Endothelial cell of umbilical vein (primary cell): Measurements from ENCODE around the gene ZRANB2. TPM values are rescaled to one million over a fixed set of nuclear protein-coding genes. Genes with fewer than 3 reads are reported as not detected.

Experiments
- BruUV-seq: library from RNA; stranded (reverse); fragments of 400-500 nt; replicated peaks from 2 replicates; lab custom pipeline; 2021; lab: Mats Ljungman, UMichigan
- CTCF ChIA-PET: fragments of 300-600, 350-600 bp; sonication (Branson Sonifier 250); formaldehyde crosslinking; loops from one replicate; lab custom pipeline; 2021; ENCODE audit warnings: antibody characterized with exemption, inconsistent platforms; lab: Charles Lee
- POLR2A ChIA-PET: fragments of 300-600, 350-600 bp; sonication (Branson Sonifier 250); formaldehyde crosslinking; loops from one replicate; lab custom pipeline; 2021; ENCODE audit warnings: antibody characterized with exemption, inconsistent platforms; lab: Charles Lee
- DNase-seq: peaks from one replicate; pipeline ENCODE4 v3.0.0-alpha.2; 2011; ENCODE audit warnings: low read depth, low spot score
- FAIRE-seq: peaks from 2 replicates; lab custom pipeline; 2011; peaks lifted over from hg19 to GRCh38; lab: Jason Lieb, UNC
- H2AFZ ChIP-seq: 2 replicates; pipeline ENCODE4 v1.6.0; 2012; ENCODE audit warnings: low read depth, low read length, control low read depth, inconsistent platforms
- H3K27ac ChIP-seq: 2 replicates; pipeline ENCODE4 v1.5.1; 2011; ENCODE audit warnings: low read depth, mild to moderate bottlenecking, control low read depth, low read length, moderate library complexity; ENCODE audit not compliant: insufficient read depth
- H3K27me3 ChIP-seq, 2 experiments: 2 replicates each; pipeline versions ENCODE4 v1.6.0 to v1.6.1; 2011; ENCODE audit warnings: low read length in 2 of 2, mixed read lengths in 1 of 2; ENCODE audit not compliant: control insufficient read depth in 2 of 2, insufficient read depth in 2 of 2
- H3K36me3 ChIP-seq, 2 experiments: 2 replicates in 1 of 2; 3 replicates in 1 of 2; pipeline ENCODE4 v1.5.1; 2011; ENCODE audit warnings: low read length in 2 of 2, mild to moderate bottlenecking in 1 of 2, moderate library complexity in 1 of 2; ENCODE audit not compliant: control insufficient read depth in 2 of 2, insufficient read depth in 2 of 2; ENCODE audit errors: extremely low read depth in 1 of 2
- H3K4me1 ChIP-seq: 3 replicates; pipeline ENCODE4 v1.5.1; 2011; ENCODE audit warnings: mild to moderate bottlenecking, low read length; ENCODE audit not compliant: control insufficient read depth, insufficient read depth; ENCODE audit errors: extremely low read depth
- H3K4me2 ChIP-seq: 2 replicates; pipeline ENCODE4 v1.6.1; 2011; ENCODE audit warnings: low read length, control low read depth, mixed read lengths; ENCODE audit not compliant: insufficient read depth
- H3K4me3 ChIP-seq, 3 experiments: fragments of 200-600 bp in 1 of 3; sonication (generic), shearing (Covaris generic) in 1 of 3; replicated peaks in 1 of 3; 2 replicates each; pipeline ENCODE4 v1.5.1; 2011 to 2016; ENCODE audit warnings: control low read depth in 3 of 3, low read length in 3 of 3, mild to moderate bottlenecking in 2 of 3, inconsistent platforms in 1 of 3, low read depth in 1 of 3, moderate library complexity in 1 of 3; ENCODE audit not compliant: insufficient read depth in 1 of 3
- H3K79me2 ChIP-seq: 2 replicates; pipeline ENCODE4 v1.6.0; 2012; ENCODE audit warnings: low read length, inconsistent platforms; ENCODE audit not compliant: control insufficient read depth, insufficient read depth
- H3K9ac ChIP-seq: replicated peaks from 2 replicates; pipeline ENCODE3; 2011; ENCODE audit warnings: low read length, control low read depth; ENCODE audit not compliant: insufficient read depth; ENCODE audit errors: extremely low read depth
- H3K9me1 ChIP-seq: replicated peaks from 3 replicates; pipeline ENCODE4 v1.6.0; 2011; ENCODE audit warnings: mild to moderate bottlenecking, low read length; ENCODE audit not compliant: control insufficient read depth, insufficient read depth; ENCODE audit errors: extremely low read depth
- H3K9me3 ChIP-seq: replicated peaks from 2 replicates; pipeline ENCODE4 v1.5.1; 2012; ENCODE audit warnings: low read length, inconsistent platforms; ENCODE audit not compliant: control insufficient read depth, insufficient read depth
- H4K20me1 ChIP-seq: replicated peaks from 2 replicates; pipeline ENCODE3; 2011; ENCODE audit warnings: mild to moderate bottlenecking, low read length; ENCODE audit not compliant: control insufficient read depth, insufficient read depth; ENCODE audit errors: extremely low read depth
- CTCF ChIP-seq, 2 donors: IDR thresholded peaks; 1 replicate in 1 of 2; 2 replicates in 1 of 2; pipeline ENCODE4 v1.5.1; 2011; ENCODE audit warnings: low read length in 2 of 2, mild to moderate bottlenecking in 2 of 2, moderate library complexity in 2 of 2, control low read depth in 1 of 2, inconsistent platforms in 1 of 2, low read depth in 1 of 2; ENCODE audit not compliant: insufficient read depth in 1 of 2; ENCODE audit errors: extremely low read depth in 1 of 2
- EZH2 ChIP-seq: IDR thresholded peaks from 2 replicates; pipeline ENCODE4 v1.6.1; 2012; ENCODE audit warnings: borderline replicate concordance, low read depth, mild to moderate bottlenecking, moderate library complexity, low read length, inconsistent platforms; ENCODE audit not compliant: severe bottlenecking
- FOS ChIP-seq: IDR thresholded peaks from 2 replicates; pipeline ENCODE4 v1.6.1; 2011; ENCODE audit warnings: mild to moderate bottlenecking, low read length, moderate library complexity, borderline replicate concordance; ENCODE audit not compliant: insufficient read depth
- GATA2 ChIP-seq: IDR thresholded peaks from 2 replicates; pipeline ENCODE4 v1.7.0; 2011; ENCODE audit warnings: low read depth, mild to moderate bottlenecking, moderate library complexity, mixed read lengths, low read length; ENCODE audit not compliant: insufficient read length, insufficient read depth
- JUN ChIP-seq: IDR thresholded peaks from 2 replicates; pipeline ENCODE4 v1.6.1; 2011; ENCODE audit warnings: borderline replicate concordance, low read depth; ENCODE audit not compliant: insufficient read length, insufficient read depth
- MAX ChIP-seq: IDR thresholded peaks from 2 replicates; pipeline ENCODE4 v1.6.1; 2011; ENCODE audit not compliant: insufficient read depth, insufficient read length
- MYC ChIP-seq: IDR thresholded peaks from one replicate; pipeline ENCODE4 v1.6.1; 2011; ENCODE audit warnings: mild to moderate bottlenecking, low read depth, low read length
- POLR2A ChIP-seq: IDR thresholded peaks from 2 replicates; pipeline ENCODE4 v1.6.1; 2012; ENCODE audit warnings: low read depth, mild to moderate bottlenecking, control low read depth, low read length
- POLR2AphosphoS5 ChIP-seq: IDR thresholded peaks from 2 replicates; pipeline ENCODE4 v1.6.1; 2012; ENCODE audit warnings: low read depth, mild to moderate bottlenecking, control low read depth, low read length, moderate library complexity; ENCODE audit not compliant: insufficient read depth
- dilution Hi-C: fragments of 300-500 bp; cut with MboI; formaldehyde crosslinking; loops from one replicate; pipeline ENCODE4 v1.15.0; 2019; ENCODE audit warnings: low sequenced_read_pairs; ENCODE audit not compliant: extremely low pct_ligation_motif_present
- intact Hi-C: fragments of 100-400 bp; cut with micrococcal nuclease; formaldehyde crosslinking; loops from one replicate; pipeline ENCODE4 v1.10.0; 2022
- polyA plus RNA-seq, 4 experiments: library from polyadenylated mRNA; depleted of rRNA in 3 of 4; stranded (reverse) in 3 of 4; unstranded in 1 of 4; fragments of >200 nt; gene quantifications; 2 replicates each; pipeline versions ENCODE4 v1.2.1 to v1.2.3, GENCODE V29; 2011 to 2012; ENCODE audit warnings: missing spikeins in 1 of 4
- total RNA-seq: library from RNA; stranded (reverse); gene quantifications from 2 replicates; pipeline ENCODE4 v1.2.3, GENCODE V29; 2021

The ZRANB2 gene
- total and polyA plus RNA-seq, 2 donors (not counting 3 experiments of a cell fraction or from before 2014, with no cell fraction given), result 23.6 to 84.1 TPM

GRCh38 chr1:71037066-71037465 is 43.8 kb downstream of the ZRANB2 start:
- no peak for DNase-seq
- Histone ChIP-seq H3K27me3 (peaks cover 5 to 7% of the 10 kb centered on the region in 2 experiments), H2AFZ (no peak overlapping the region), H3K27ac (no peak overlapping the region), H3K4me3 (no peak overlapping the region), H3K4me1 (no peaks in the 10 kb centered on the region), H3K36me3 (no peaks in the 10 kb centered on the region), H3K9me3 (no peaks in the 10 kb centered on the region), H3K9me1 (no peaks in the 10 kb centered on the region), H3K79me2 (no peaks in the 10 kb centered on the region), H3K9ac (no peak overlapping the region), H4K20me1 (no peaks in the 10 kb centered on the region), H3K4me2 (no peak overlapping the region)
- intact Hi-C loops (no loop called here), dilution Hi-C loops (no loop called here)
- ChIA-PET POLR2A (no interaction called here), CTCF (no interaction called here)
- no peak for FAIRE-seq
- BruUV-seq, result no TSS peak
- TF ChIP-seq POLR2AphosphoS5 (no peak), FOS (no peak), MYC (no peak), POLR2A (no peak), EZH2 (no peak), CTCF (IDR thresholded peaks at IDR 0.05; ENCODE audit: extremely low read depth in 1 of 2, insufficient read depth in 1 of 2, low read depth in 1 of 2, low read length in 2 of 2) (no peak), GATA2 (no peak), MAX (no peak), JUN (no peak)
